Neural cell (in vitro differentiated cells): ENCODE results near the gene RECQL. TPM values are rescaled to one million over a fixed set of nuclear protein-coding genes. Genes with fewer than 3 reads are reported as not detected.

Experiments
- H2AFZ ChIP-seq: fragments of 200-600, 300-800 bp; sonication (generic), shearing (Covaris generic); 2 replicates; pipeline ENCODE4 v1.6.0; 2014; ENCODE audit warnings: low read depth, mild to moderate bottlenecking, antibody characterized with exemption, low read length, moderate library complexity
- H3F3A ChIP-seq: fragments of 200-600 bp; shearing (Covaris generic); 2 replicates; pipeline ENCODE4 v1.6.1; 2016; ENCODE audit warnings: mild to moderate bottlenecking, moderate library complexity, mixed read lengths, antibody characterized with exemption, low read length; ENCODE audit not compliant: insufficient read depth, poor library complexity, severe bottlenecking
- H3K27ac ChIP-seq: fragments of 200-600, 300-800 bp; sonication (generic), shearing (Covaris generic); 2 replicates; pipeline ENCODE4 v1.5.1; 2014; ENCODE audit warnings: mild to moderate bottlenecking, low read length, moderate library complexity
- H3K27me3 ChIP-seq: fragments of 300-800, 200-600 bp; sonication (generic), shearing (Covaris generic); 2 replicates; pipeline ENCODE4 v1.6.0; 2014; ENCODE audit warnings: mild to moderate bottlenecking, low read depth, low read length, moderate library complexity; ENCODE audit not compliant: insufficient read depth
- H3K36me3 ChIP-seq: fragments of 300-800, 200-600 bp; sonication (generic), shearing (Covaris generic); 2 replicates; pipeline ENCODE4 v1.5.1; 2014; ENCODE audit warnings: mild to moderate bottlenecking, antibody characterized with exemption, low read length, moderate library complexity; ENCODE audit not compliant: insufficient read depth
- H3K4me2 ChIP-seq: fragments of 300-800, 200-600 bp; sonication (generic), shearing (Covaris generic); 2 replicates; pipeline ENCODE4 v1.6.0; 2014; ENCODE audit warnings: mild to moderate bottlenecking, low read length
- H3K4me3 ChIP-seq: fragments of 300-800, 200-600 bp; sonication (generic), shearing (Covaris generic); 2 replicates; pipeline ENCODE4 v1.5.1; 2014; ENCODE audit warnings: mild to moderate bottlenecking, low read length, moderate library complexity
- H3K79me2 ChIP-seq: fragments of 200-600 bp; shearing (Covaris generic); replicated peaks from 2 replicates; pipeline ENCODE4 v1.6.0; 2014; ENCODE audit warnings: mild to moderate bottlenecking, low read length, moderate library complexity; ENCODE audit not compliant: insufficient read depth
- H3K9ac ChIP-seq: fragments of 300-800, 200-600 bp; sonication (generic), shearing (Covaris generic); 2 replicates; pipeline ENCODE4 v1.6.1; 2016; ENCODE audit warnings: mild to moderate bottlenecking, low read length, mixed read lengths
- H3K9me2 ChIP-seq: fragments of 200-600 bp; shearing (Covaris generic); 2 replicates; pipeline ENCODE4 v1.6.1; 2016; ENCODE audit warnings: mild to moderate bottlenecking, low read length, mixed read lengths; ENCODE audit not compliant: insufficient read depth
- H3K9me3 ChIP-seq: fragments of 200-600, 300-800 bp; sonication (generic), shearing (Covaris generic); 2 replicates; pipeline ENCODE4 v1.6.1; 2016; ENCODE audit warnings: mild to moderate bottlenecking, mixed run types, low read length, moderate library complexity, mixed read lengths
- H4K20me1 ChIP-seq: fragments of 200-600 bp; shearing (Covaris generic); 2 replicates; pipeline ENCODE4 v1.6.1; 2016; ENCODE audit warnings: mild to moderate bottlenecking, mixed run types; ENCODE audit not compliant: insufficient read depth
- EP300 ChIP-seq: fragments of 450-650 bp; conservative IDR thresholded peaks from 2 replicates; pipeline ENCODE4 v1.6.1; 2014; ENCODE audit warnings: antibody characterized with exemption, mild to moderate bottlenecking, moderate library complexity; ENCODE audit not compliant: poor library complexity, severe bottlenecking
- EZH2 ChIP-seq: fragments of 200-600, 300-800 bp; shearing (Covaris generic), sonication (generic); IDR thresholded peaks from 2 replicates; pipeline ENCODE4 v1.6.1; 2014; ENCODE audit warnings: antibody characterized with exemption, low read length, borderline replicate concordance, mild to moderate bottlenecking; ENCODE audit not compliant: insufficient read depth, poor library complexity, severe bottlenecking
- MXI1 ChIP-seq: fragments of 450-650 bp; conservative IDR thresholded peaks from 2 replicates; pipeline ENCODE4 v1.6.1; 2014; ENCODE audit warnings: antibody characterized with exemption, mild to moderate bottlenecking; ENCODE audit not compliant: poor library complexity, severe bottlenecking
- POLR2AphosphoS5 ChIP-seq: IDR thresholded peaks from 2 replicates; pipeline ENCODE4 v1.6.1; 2012
- RAD21 ChIP-seq: fragments of 450-650 bp; conservative IDR thresholded peaks from 2 replicates; pipeline ENCODE4 v1.6.1; 2014; ENCODE audit warnings: antibody characterized with exemption, mild to moderate bottlenecking, moderate library complexity
- SMC3 ChIP-seq: fragments of 450-650 bp; conservative IDR thresholded peaks from 2 replicates; pipeline ENCODE4 v1.6.1; 2014; ENCODE audit warnings: antibody characterized with exemption, mild to moderate bottlenecking, moderate library complexity; ENCODE audit not compliant: poor library complexity
- TAF1 ChIP-seq: IDR thresholded peaks from 2 replicates; pipeline ENCODE4 v1.6.1; 2012; ENCODE audit warnings: low read depth
- polyA plus RNA-seq: library from polyadenylated mRNA; depleted of rRNA; stranded (reverse); fragments of >200 nt; gene quantifications from 2 replicates; pipeline ENCODE4 v1.2.3, GENCODE V29; 2014
- TF ChIP-seq, protein P1 (sequence below): IDR thresholded peaks from 2 replicates; pipeline ENCODE4 v1.6.1; 2012; ENCODE audit warnings: borderline replicate concordance
- TF ChIP-seq, protein P2 (sequence below): fragments of 450-650 bp; IDR thresholded peaks from 2 replicates; pipeline ENCODE4 v1.5.1; 2014; ENCODE audit warnings: antibody characterized with exemption, mild to moderate bottlenecking, moderate library complexity; ENCODE audit not compliant: poor library complexity, severe bottlenecking

The RECQL gene
- polyA plus RNA-seq, 1 donor from 2014 or later: 29.2 TPM

DNA sequence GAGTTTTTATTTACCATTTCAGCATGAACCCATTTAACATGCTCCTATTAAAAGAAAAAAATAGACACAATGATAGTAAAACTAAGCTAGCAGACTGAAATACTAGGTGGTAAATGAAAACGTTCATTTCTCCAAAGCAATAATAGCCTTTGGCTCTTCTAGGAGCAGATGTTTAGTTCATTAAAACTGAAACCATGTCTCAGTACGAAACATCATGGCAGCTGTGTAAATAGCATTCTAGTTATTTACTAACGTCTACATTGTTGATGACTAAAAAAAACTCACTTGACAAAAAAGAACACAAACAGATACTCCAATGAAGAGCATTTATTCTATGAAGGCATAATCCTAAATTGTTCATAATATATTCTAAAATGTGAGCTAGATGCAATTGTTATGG, 17.9 kb downstream of the RECQL start:
- Histone ChIP-seq H3K27ac (no peak overlapping the region), H3K9me3 (no peaks in the 10 kb centered on the region), H2AFZ (no peak overlapping the region), H3K4me3 (no peak overlapping the region), H3K79me2 (no peaks in the 10 kb centered on the region), H3K9me2 (no peaks in the 10 kb centered on the region), H3K36me3 (peaks cover 10% of the 10 kb centered on the region), H3F3A (no peaks in the 10 kb centered on the region), H3K27me3 (no peaks in the 10 kb centered on the region), H3K4me2 (no peak overlapping the region), H4K20me1 (no peaks in the 10 kb centered on the region), H3K9ac (no peak overlapping the region)
- no peak for TF ChIP-seq SMC3
- no peak for TF ChIP-seq TAF1
- TF ChIP-seq RAD21: no peak
- TF ChIP-seq EZH2: no peak

DNA sequence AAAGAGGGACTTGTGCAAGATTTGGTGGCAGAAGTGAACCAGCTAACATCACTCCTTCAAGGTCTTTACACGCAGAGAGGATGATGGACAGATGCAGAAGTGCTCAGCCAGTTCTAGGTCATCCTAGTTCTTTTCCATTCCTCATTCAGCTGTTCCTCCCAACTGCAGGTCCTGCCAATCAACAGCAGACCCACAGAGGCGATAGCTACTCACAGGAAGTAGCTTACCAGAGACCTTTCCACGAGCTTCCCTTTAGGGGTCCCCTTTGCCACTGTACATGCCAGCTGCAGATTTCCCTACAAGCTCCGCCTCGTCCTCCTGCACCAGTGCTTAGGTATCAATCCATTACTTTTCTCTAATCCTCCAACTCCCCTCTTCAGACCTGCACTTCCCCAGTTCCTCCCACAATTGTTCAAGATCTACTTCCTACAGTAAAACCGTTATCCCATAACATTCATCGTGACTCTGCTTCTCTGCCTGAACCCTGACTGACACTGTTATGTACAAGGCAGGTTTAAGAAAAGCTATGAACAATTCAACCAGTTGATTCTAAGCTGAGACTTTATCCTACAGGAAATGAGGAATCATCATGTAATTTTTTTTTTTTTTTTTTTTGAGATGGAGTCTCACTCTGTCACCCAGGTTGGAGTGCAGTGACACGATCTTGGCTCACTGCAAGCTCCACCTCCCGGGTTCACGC, 22.5 kb downstream of the RECQL start:
- no peaks in the 10 kb centered on the region for H3K9me3 ChIP-seq
- no peaks in the 10 kb centered on the region for H3K27me3 ChIP-seq
- H3K9ac ChIP-seq: no peak overlapping the region
- no peak for TF ChIP-seq TAF1
- no peak for TF ChIP-seq POLR2AphosphoS5
- no peak for TF ChIP-seq SMC3
- TF ChIP-seq, protein P1, sequence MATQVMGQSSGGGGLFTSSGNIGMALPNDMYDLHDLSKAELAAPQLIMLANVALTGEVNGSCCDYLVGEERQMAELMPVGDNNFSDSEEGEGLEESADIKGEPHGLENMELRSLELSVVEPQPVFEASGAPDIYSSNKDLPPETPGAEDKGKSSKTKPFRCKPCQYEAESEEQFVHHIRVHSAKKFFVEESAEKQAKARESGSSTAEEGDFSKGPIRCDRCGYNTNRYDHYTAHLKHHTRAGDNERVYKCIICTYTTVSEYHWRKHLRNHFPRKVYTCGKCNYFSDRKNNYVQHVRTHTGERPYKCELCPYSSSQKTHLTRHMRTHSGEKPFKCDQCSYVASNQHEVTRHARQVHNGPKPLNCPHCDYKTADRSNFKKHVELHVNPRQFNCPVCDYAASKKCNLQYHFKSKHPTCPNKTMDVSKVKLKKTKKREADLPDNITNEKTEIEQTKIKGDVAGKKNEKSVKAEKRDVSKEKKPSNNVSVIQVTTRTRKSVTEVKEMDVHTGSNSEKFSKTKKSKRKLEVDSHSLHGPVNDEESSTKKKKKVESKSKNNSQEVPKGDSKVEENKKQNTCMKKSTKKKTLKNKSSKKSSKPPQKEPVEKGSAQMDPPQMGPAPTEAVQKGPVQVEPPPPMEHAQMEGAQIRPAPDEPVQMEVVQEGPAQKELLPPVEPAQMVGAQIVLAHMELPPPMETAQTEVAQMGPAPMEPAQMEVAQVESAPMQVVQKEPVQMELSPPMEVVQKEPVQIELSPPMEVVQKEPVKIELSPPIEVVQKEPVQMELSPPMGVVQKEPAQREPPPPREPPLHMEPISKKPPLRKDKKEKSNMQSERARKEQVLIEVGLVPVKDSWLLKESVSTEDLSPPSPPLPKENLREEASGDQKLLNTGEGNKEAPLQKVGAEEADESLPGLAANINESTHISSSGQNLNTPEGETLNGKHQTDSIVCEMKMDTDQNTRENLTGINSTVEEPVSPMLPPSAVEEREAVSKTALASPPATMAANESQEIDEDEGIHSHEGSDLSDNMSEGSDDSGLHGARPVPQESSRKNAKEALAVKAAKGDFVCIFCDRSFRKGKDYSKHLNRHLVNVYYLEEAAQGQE: no peak
- TF ChIP-seq, protein P2, sequence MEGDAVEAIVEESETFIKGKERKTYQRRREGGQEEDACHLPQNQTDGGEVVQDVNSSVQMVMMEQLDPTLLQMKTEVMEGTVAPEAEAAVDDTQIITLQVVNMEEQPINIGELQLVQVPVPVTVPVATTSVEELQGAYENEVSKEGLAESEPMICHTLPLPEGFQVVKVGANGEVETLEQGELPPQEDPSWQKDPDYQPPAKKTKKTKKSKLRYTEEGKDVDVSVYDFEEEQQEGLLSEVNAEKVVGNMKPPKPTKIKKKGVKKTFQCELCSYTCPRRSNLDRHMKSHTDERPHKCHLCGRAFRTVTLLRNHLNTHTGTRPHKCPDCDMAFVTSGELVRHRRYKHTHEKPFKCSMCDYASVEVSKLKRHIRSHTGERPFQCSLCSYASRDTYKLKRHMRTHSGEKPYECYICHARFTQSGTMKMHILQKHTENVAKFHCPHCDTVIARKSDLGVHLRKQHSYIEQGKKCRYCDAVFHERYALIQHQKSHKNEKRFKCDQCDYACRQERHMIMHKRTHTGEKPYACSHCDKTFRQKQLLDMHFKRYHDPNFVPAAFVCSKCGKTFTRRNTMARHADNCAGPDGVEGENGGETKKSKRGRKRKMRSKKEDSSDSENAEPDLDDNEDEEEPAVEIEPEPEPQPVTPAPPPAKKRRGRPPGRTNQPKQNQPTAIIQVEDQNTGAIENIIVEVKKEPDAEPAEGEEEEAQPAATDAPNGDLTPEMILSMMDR: no peak
- no peak for TF ChIP-seq EZH2
- no peak for TF ChIP-seq RAD21
- no peak for TF ChIP-seq MXI1
- no peak for TF ChIP-seq EP300
- no peak overlapping the region for H3K4me2 ChIP-seq
- no peak overlapping the region for H2AFZ ChIP-seq
- no peaks in the 10 kb centered on the region for H3K79me2 ChIP-seq
- no peak overlapping the region for H3K27ac ChIP-seq
- no peaks in the 10 kb centered on the region for H4K20me1 ChIP-seq
- no peaks in the 10 kb centered on the region for H3K9me2 ChIP-seq
- H3K36me3 ChIP-seq: peaks cover 12% of the 10 kb centered on the region
- no peak overlapping the region for H3K4me3 ChIP-seq
- no peaks in the 10 kb centered on the region for H3F3A ChIP-seq
